Measurements from ENCODE around the gene DNAJB8.

DNAJB8 gene

DNA sequence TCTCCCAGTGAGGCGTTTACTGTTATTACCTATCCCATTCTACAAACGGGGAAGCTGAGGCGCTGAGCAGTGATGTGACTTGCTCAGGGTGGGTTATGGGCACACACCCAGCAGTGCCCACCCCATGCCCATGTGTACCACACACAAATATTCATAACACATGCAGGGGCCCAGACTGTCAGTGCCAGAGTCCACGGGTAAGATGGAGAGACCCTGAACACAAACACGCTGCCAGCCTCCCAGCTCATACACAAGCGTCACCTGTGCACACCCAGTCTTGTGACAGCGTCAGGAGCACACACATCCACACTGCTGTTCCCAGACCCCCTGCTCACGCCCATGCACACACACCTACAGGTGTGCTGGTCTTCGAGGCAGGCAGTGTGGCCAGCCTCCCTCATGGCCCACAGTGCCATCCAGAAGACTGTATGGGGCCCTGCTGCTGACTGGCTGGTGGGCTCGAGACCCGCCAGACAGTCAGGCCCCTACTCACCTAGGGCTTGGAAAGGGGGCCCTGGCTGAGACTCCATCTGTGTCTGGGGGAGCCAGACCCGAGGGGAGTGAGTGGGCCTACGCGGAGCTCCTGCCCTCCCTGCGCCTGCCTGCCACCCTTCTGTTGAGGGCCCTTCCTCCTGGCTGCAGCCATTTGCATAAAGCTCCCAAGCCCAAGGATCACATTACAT is 39.4 kb downstream of the DNAJB8 start:
- no peak for DNase-seq (ENCODE audit: low read depth, low spot score)

DNA sequence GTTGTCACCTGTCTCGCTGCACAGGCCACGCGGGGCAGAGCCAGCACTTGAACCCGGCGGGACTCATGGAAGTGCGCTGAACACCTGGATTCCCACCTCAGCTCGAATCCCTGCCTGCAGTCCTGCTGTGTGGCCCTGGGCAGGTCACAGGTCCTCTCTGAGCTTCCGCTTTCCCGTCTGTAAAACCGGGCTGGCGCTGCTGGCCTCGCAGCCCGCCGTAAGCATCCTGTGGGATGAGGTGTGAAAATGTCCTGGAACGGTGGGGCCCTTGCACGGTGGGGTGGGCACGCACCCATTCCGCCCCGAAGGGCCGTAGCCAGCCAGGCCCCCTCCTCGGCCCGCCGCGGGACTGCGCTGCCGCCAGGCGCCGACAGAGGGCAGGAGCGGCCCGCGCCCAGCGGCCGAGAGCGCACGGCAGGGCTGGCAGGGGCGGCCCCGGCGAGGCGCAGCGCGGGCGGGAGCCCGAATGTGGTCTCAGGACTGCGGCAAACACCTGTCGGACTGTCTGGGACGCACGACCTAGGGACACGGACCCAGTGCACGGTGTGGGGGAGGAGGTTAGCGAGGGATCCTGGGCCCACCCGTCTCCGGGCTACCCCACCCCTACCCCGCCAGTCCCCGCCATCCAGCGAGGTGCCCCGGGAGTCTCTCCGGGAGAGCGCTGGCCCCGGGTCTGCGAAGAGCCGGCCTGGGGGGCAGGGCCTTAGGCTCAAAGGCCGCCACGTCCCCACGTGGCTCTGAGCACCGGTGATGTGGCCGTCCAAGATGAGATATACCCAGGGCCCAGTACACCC is 40.4 kb downstream of the DNAJB8 start:
- DNase-seq (ENCODE audit: low read depth, low spot score): no peak

DNA sequence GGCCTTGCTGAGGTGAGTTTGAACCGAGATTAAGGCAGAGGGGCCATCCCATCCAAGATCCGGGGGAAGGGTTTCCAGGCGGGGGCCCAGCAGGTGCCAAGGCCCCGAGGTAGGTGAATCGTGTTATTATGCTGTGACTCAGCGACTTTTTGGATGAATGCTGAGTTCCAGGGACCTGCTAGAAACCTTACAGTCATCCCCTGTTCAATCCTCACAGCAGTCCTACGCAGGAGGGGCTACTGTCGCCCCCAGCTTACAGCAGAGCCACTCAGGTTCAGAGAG is 40.9 kb downstream of the DNAJB8 start:
- DNase-seq (ENCODE audit: low read depth, low spot score): no peak

DNA sequence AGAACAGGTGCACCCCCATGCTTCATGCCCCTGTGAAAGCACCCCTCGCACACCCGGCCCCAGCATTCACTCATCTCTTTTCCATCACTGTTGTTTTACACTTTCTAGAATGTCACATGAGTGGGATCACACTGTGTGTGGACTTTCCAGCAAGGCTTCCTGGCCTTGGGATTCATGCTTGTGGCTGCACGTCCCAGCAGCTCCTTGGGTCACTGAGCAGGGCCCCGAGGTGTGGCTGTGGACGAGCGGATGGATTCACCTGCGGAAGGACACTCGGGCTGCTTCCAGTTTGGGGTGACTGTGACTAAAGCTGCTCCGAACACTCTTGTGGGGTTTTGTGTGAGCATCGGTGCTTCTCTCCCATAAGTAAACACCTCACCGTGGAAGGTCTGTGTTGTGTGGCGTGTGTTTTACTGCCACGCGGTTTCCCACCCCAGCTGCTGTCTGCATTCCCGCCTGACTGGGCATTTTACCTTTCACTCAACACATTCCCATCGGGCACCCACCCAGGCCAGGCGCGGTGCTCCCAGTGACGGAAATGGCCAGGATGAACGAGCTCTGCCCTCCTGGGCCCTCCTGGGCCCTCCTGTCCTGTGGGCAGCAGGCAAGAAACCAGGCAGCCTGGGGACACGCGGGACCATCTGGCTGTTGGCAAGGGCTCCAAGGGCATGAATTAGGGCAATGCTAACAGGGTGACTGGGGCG is 41.4 kb downstream of the DNAJB8 start:
- no peak for DNase-seq (ENCODE audit: low read depth, low spot score)

DNA sequence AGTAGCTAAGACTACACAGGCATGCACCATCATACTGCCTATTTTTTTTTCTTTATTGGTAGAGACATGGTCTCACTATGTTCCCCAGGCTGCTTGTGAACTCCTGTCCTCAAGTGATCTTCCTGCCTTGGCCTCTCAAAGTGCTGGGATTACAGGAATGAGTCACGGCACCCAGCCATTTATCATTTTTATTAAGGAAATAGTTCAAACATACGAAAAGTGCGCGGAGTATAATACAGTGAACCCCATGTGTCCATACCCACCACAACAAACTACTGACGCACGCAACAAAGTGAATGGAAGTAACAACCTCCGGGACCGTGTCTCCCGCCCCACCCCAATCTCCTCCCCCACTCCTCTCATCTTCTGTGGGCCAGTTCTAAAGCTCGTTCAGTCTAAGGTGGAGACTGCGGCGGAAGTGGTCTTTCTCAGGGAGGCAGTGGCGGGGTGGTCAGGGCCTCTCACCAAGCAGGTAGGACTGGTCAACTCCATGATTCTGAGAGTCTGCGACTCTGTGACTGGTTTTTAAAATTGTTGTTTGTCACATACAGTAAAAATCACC is 42.1 kb downstream of the DNAJB8 start:
- DNase-seq (ENCODE audit: low read depth, low spot score): no peak

DNA sequence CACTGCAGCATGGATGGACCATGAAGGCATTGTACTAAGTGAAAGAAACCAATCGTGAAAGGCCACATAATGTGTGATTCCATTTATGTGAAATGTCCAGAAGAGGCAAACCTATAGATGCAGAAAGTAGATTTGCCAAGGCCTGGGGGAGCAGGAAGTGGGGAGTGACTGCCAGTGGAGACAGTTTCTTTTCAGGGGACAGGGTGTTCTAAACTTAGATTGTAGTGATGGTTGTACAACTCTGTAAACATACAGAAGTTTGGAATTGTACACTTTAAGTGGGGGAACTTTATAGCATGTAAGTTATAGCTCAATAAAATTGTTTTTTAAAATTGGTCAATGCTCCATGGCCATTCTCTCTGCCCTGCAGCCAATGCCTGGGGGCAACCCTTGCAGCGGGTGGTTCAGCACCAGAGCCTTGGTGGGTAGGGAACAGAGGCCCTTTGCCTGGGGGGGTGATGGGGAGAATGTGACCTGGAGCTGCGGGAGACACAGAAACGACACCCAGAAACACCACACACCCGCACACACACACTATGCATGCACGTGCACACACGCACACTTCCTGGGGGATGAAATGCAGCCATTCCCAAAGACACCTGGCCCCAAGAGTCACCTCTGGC is 43.1 kb downstream of the DNAJB8 start:
- no peak for DNase-seq (ENCODE audit: low read depth, low spot score)

DNA sequence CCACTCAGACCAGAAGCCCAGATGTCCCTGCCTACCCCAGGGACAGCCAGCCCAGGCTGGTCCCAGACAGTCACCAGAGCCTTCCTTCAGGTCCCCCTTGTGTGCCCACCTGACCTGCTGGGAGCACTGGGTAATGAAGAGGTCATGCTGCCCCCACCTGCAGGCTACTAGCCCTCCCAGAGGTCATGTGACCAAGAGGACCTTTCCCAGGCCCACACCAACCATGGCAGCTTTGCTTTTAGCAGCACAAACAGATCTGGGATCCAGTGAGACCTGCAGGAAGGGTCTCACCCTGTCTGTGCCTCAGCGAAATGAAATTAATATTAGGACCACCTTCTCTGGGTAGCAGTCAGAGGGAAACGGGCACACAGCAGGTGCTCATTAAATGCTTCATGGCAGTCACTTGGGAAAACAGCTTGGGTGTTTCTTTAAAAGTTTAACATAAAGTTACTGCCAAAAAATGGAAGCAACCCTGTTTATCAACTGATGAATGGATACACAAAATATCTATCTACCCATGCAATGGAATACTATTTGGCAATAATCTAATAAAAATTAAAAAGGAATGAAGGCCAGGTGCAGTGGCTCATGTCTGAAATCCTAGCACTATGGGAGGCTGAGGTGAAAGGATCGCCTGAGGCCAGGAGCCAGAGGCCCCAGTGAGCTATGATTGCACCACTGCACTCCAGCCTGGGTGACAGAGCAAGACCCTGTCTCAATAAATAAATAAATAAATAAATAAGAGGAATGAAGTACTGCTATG is 43.7 kb downstream of the DNAJB8 start:
- DNase-seq (ENCODE audit: low read depth, low spot score): no peak

DNA sequence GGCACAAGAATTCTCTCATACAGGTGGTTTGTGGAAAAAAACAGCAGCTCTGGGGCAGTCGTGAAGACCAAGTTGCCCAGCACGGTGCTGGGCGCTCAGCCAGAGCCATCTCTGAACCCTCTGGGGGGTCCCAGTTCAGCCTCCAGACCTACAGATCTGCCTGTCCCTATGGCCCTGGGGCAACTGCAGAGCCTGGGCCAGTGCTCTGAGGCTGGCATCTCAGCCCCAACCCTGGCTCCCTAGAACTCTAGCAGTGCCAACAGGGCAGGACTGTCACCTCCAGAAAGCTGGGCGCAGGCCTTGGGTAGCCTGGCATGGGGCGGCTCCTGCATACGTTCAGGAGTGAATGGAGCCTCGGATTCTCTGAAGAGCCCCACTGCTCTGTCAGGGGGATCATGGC is 44.7 kb downstream of the DNAJB8 start:
- no peak for DNase-seq (ENCODE audit: low read depth, low spot score)

DNA sequence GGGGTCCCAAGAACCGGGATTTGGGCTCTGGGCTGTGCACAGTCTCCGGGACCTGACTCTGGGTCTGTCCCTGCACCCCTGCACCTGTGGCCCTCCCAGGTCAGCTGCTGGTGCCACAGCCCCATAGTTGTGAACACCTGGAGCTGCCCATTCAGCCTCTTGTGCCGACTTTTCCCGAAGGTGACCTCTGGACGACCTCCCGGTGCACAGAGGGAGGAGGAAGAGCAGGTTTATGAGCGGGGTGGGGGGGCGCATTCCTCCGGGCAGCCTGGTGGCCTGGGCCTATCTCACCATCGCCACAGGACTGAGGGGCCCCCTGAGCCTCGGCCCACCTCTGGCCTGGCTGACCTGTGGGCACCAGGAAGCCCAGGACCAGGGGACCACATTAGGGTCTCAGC is 45.3 kb downstream of the DNAJB8 start:
- DNase-seq (ENCODE audit: low read depth, low spot score): no peak

DNA sequence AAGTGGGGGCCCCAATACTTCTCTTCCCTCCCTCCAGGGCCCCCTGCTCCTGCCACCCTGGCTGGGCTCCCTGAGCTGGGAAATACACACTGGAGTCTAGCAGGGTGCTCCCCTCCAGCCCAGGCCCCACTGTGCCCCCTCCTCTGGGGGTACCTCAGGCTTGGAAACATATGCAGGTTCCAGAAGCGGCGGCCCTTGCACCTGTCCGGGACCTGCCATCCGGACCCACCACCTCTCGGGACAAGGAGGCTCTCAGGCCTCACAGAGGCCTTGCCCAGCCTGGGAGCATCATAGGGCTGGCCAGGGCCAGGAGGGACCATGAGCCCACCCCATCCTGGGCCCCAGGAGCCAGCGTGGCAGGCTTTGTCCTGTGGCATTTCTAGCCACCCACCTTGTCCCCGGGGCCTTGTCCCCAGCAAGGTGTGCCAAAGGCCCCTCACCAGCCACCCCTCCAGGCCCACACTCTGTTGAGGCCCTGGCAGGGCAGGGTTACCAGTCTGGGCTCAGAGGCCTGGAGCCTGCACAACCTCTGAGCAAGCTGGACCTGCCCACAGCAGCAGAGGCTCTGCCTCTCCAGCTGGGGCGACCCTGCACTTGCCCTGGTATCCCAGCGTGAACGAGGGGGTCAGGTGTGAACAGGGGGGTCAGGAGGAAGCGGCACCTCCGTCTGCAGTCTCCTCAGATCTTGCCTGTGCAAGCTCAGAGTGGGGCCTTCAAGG is 45.8 kb downstream of the DNAJB8 start:
- no peak for DNase-seq (ENCODE audit: low read depth, low spot score)

DNA sequence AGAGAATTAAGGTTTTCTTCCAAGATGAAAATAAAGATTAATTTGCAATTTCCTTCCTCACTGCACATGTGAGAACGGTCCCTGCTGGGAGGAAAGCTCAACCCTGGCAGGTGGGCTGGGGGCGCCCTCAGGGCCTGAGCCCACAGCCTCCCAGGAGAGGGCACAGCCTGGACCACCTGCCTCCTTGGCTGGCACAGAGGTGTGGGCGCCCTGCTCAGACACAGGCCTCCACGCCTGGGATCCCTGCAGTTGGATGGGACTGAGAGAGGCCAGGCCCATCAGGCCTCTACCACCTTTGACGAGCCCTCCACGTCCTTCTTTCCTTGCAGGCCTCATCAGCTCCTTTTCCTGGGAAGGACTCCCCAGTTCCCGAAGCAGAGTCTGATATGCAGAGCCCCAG is 46.4 kb downstream of the DNAJB8 start:
- DNase-seq (ENCODE audit: low read depth, low spot score): no peak

DNA sequence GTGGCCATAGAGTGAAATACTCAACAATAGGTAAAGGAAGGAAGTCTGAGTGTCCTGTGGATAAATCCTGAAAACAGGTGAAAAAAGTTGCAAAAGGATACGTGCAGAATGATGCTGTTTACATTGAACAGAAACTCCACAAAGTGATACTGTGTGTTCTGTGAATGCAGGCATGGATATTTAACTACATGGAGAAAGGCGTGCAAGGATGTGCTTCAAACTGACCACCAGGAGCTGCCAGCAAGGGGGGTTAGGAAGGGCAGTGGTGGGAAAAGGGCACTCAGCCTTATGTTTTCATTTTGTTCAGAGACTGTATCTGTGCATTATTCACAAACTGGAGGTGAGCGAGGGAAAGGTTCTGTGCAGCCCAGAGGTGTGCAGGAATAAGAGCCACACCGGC is 47.4 kb downstream of the DNAJB8 start:
- no peak for DNase-seq (ENCODE audit: low read depth, low spot score)

DNA sequence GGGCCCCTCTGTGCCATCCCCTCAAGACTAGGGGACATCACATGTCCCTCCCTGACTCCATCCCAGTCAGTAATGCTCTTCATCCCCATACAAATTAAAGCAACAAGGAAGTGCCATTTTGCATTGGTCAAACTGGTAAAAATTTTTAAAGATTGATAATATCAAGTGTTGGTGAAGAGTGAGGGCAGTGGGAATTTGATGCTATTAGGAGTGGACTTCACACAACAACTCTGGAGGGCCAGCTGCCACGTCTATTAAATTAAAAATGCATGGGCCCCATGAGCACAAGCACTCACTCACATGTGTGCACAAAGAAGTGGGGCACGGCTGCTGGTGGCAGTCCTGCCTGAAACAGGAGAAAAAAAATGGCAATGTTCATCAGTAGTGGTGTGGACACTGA is 47.8 kb downstream of the DNAJB8 start:
- no peak for DNase-seq (ENCODE audit: low read depth, low spot score)

DNA sequence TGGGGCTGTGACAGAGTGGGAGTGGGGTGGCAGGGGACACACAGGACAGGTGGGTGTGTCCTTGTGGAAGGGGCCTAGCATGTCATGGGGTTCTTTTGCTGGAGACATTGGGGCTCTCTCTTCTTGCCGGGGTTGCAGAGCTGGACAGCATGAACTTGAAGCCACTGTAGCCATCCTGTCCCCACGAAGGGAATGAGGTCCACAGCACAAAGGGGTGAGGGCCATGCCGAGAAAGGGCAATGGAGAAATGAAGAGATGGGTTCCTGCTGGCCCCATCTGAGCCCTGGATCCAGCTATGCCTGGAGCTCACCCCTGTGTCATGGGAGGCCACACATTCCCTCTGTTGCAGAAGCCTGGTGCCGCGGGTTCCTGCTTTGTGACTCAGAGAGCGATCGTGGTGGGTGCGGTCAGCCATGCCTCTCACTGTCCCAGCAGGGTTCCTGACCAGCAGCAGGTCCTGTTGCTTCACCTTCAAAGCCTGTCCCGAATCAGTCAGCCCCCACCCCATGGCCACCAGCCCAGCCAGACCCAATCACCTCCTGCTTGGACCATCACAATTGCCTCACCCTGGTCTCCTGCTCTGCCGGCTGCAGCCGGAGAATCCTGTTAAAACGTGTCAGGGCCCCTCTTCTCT is 50.0 kb downstream of the DNAJB8 start:
- DNase-seq (ENCODE audit: low read depth, low spot score): peak; percentile 49

DNA sequence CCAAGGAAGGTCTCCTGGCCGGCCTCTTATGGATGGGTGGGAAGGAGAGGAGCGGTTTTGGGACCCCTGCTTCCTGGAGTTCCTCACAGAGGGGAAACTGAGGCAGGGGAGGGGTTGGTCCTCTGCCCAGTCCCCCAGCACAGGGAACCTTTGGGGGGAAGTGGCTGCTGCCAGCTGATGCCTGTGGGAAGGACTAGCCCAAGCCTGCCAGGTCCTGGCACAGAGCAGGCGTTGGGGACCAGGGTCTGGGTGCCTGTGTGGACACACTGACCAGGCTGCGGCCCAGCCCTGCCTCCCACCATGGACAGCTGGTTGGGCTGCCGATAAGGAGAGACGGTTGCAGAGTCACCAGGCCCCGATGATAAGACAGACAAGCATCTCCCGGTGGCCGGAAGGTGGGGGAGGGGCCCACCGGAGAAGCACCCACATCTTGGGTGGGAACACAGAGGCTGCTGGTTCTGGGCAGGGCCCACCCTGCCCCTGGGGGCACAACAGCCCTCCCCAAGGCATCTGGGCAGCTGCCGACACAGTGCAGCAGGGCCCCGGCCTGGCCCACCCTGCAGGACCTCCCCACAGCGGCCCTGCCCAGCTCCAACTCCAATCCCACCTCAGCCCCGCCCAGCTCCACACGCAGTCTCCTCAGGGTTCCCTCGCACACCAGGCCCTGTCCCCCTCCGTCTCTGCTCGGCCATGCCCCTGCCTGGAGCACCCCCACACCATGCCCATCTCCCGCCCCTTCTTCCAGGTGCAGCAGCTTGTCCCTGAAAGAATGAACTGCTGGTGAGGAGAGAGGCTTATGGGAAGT is 50.7 kb downstream of the DNAJB8 start:
- no peak for DNase-seq (ENCODE audit: low read depth, low spot score)

DNA sequence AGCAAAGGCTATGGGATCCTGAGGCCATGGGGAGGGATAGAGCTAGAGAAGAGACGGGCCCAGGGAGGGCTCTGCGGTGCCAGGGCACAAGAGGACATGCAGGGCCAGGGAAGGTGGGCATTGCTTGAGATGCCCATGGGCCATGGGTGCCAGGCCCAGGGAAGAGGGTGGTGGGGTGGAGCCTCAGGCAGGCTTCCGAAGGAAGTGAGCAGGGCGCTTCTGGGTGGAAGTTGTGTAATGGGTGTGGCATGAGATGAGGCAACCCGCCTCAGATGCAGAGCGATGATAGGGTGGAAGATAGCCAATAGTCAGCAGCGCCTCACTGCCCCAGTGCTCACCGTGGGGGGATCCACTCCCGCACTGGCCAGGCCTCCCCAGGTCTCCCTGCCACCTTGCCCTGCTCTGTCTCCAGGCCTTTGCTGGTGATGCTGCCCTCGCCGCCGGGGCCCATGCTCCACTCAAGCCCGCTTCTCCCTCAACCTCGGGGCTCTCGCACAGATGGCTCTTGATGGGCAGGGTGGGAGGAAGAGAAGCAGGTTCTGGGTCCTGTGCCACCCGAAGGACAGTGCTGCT is 51.4 kb downstream of the DNAJB8 start:
- no peak for DNase-seq (ENCODE audit: low read depth, low spot score)

DNA sequence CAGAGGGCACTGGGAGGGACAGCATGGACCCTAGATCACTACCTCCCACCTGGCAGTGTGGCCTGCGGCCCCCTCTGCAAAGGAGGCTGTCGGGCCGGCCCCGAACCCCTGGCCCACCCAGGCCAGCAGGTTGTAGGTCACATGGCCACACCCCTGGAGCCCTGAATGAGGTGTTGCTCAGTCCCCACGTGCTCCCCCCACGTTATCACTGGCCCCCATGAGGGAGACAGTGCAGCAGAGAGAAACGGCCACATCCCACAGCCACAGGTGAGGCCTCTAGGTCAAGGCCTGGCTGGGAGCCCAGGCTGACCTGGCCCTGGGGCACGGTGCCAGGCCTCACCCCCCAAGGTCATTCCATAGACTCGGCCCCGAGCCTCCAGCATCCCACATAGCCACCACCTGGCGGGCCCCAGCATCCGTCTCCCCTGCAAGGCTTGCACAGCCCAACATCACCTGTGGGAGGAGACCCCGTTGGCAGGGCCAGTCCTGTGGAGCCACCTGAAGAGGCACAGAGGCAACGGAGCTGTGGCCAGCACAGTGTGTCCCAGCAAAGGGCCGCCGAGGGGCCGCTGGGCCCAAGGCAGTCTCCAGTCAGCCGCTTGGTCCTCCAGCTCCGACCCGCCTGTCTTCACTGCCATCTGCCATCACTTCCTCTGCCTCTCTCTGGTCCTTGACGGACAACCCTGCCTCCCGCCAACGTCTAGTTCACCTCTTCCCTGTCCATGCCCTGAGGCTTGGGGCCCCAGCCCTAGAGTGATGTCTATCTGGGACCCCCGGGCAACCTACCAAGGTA is 53.1 kb downstream of the DNAJB8 start:
- DNase-seq (ENCODE audit: low read depth, low spot score): no peak

DNA sequence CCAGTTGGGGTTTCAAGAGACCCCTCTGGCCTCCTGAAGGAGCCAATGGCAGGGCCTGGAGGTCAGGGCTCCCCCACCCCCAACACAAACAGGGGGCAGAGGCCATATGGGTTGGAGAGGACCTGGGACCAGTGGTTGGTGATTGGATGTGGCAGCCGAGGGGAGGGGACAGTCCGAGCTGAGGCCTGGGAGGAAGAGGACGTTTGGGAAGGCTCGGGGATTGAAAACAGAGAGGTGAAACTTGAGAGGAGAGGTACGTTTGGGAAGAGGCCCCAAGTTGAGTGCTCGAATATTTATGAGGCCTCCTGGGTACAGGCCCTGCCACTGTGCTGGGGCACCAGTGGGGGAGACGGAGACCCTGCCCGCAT is 53.7 kb downstream of the DNAJB8 start:
- no peak for DNase-seq (ENCODE audit: low read depth, low spot score)

Data from smooth muscle cell of the brain vasculature (primary cell).